Muscle of leg (tissue), 11 donors: ENCODE data around the gene TEX35. TPM values are rescaled to one million over a fixed set of nuclear protein-coding genes. Genes with fewer than 3 reads are reported as not detected.
A peak's percentile ranks its signal among the peaks of the same experiment; 100 is the strongest.

Experiments used
- DNase-seq: peaks from one replicate; pipeline ENCODE4 v3.0.0; 2013
- H3K27ac ChIP-seq: one replicate; pipeline ENCODE4 v1.5.1; 2013; ENCODE audit warnings: mild to moderate bottlenecking, low read length, control low read depth
- H3K27me3 ChIP-seq: one replicate; pipeline ENCODE4 v1.6.1; 2013; ENCODE audit warnings: low read length; ENCODE audit not compliant: control insufficient read depth, insufficient read depth
- H3K36me3 ChIP-seq: one replicate; pipeline ENCODE4 v1.6.1; 2013; ENCODE audit warnings: low read length; ENCODE audit not compliant: control insufficient read depth, insufficient read depth
- H3K4me1 ChIP-seq: one replicate; pipeline ENCODE4 v1.6.1; 2013; ENCODE audit warnings: low read length; ENCODE audit not compliant: control insufficient read depth, insufficient read depth
- H3K4me3 ChIP-seq: one replicate; pipeline ENCODE4 v1.5.1; 2013; ENCODE audit warnings: low read length, control low read depth
- H3K9me3 ChIP-seq: replicated peaks from 2 replicates; pipeline ENCODE4 v1.6.1; 2013; ENCODE audit warnings: low read depth, low read length; ENCODE audit not compliant: control insufficient read depth
- WGBS: methylation state at CpG from one replicate; pipeline ENCODE4 v1.1.5; 2013; ENCODE audit warnings: missing lambda C conversion rate; ENCODE audit not compliant: insufficient coverage; 5-methylcytosine and 5-hydroxymethylcytosine counted together
- polyA plus RNA-seq, 8 donors: library from polyadenylated mRNA; unstranded; fragments of 120-200 nt; gene quantifications; one replicate each; pipeline versions ENCODE4 v1.2.1 to v1.2.3, GENCODE V29; 2013; ENCODE audit warnings: inconsistent platforms in 1 of 8, low replicate concordance in 1 of 8; ENCODE audit not compliant: insufficient read length in 8 of 8, insufficient read depth in 1 of 8
- total RNA-seq: library from RNA; stranded (reverse); fragments of 120-200 nt; gene quantifications from one replicate; pipeline ENCODE4 v1.2.4, GENCODE V29; 2013

Gene TEX35
- total and polyA plus RNA-seq, 9 donors, result 0.13 to 0.18 TPM; not detected in 7

- peaks cover 9% of the 10 kb centered on the region for H3K4me1 ChIP-seq
- DNase-seq, result no peak
- no peaks in the 10 kb centered on the region for H3K27me3 ChIP-seq
- H3K27ac ChIP-seq, result no peak overlapping the region
- WGBS, result 94% methylated on average over 3 of the region's 3 CpGs
- no peak overlapping the region for H3K4me3 ChIP-seq
- H3K9me3 ChIP-seq, result no peaks in the 10 kb centered on the region
- H3K36me3 ChIP-seq, result no peaks in the 10 kb centered on the region
Measured at GRCh38 chr1:178530502-178530901, 17.6 kb downstream of the TEX35 start.

- Histone ChIP-seq H3K36me3 (no peaks in the 10 kb centered on the region), H3K9me3 (no peaks in the 10 kb centered on the region), H3K27ac (no peak overlapping the region), H3K27me3 (no peaks in the 10 kb centered on the region), H3K4me3 (no peak overlapping the region), H3K4me1 (peaks cover 17% of the 10 kb centered on the region)
- WGBS, result 38% methylated on average over 7 of the region's 10 CpGs
- no peak for DNase-seq
Measured at GRCh38 chr1:178531887-178532286, 19.0 kb downstream of the TEX35 start.

- no peaks in the 10 kb centered on the region for H3K36me3 ChIP-seq
- H3K27ac ChIP-seq, result no peak overlapping the region
- no peak overlapping the region for H3K4me3 ChIP-seq
- 10% methylated on average over 11 of the region's 13 CpGs for WGBS
- no peaks in the 10 kb centered on the region for H3K27me3 ChIP-seq
- H3K4me1 ChIP-seq, result peaks cover 22% of the 10 kb centered on the region
- DNase-seq, result peak; percentile 83
- H3K9me3 ChIP-seq, result no peaks in the 10 kb centered on the region
Measured at GRCh38 chr1:178532392-178532791, 19.5 kb downstream of the TEX35 start.

DNA sequence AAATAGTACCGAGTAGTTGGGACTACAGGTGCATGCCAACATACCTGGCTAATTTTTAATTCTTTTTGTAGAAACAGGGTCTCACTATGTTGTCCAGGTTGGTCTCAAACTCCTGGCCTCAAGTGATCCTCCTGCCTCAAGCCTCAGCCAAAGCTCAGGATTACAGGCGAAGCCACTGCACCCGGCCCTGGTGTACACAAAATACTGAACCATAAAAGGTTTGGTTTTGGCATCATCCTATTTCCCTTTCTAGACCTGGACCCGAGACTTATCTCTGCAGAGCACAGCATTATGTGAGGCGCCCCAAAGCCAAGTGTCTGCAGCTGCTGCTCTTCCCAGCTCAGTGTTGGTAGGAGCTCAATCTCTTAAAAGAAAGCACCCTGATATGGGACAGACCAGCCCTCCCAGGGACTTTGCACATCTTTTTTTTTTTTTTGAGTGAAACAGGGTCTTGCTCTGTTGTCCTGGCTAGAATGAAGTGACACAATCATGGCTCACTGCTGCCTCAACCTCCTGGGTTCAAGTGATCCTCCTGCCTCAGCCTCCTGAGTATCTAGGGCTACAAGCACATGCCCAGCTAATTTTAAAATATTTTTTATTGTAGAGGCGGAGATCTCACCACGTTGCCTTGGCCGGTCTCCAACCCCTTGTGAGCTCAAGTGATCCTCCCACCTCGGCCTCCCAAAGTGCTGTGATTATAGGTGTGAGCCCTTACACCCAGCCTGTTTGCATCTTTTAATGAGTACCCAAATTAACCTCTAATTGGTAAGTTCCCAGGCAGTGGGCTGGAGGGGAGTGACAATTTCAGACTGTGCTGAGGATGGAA is 20.4 kb downstream of the TEX35 start:
- Histone ChIP-seq H3K4me1 (peaks cover 31% of the 10 kb centered on the region), H3K36me3 (no peaks in the 10 kb centered on the region), H3K27ac (no peak overlapping the region), H3K27me3 (no peaks in the 10 kb centered on the region), H3K4me3 (no peak overlapping the region), H3K9me3 (no peaks in the 10 kb centered on the region)
- WGBS, result 74% methylated on average over 4 of the region's 9 CpGs
- no peak for DNase-seq

DNA sequence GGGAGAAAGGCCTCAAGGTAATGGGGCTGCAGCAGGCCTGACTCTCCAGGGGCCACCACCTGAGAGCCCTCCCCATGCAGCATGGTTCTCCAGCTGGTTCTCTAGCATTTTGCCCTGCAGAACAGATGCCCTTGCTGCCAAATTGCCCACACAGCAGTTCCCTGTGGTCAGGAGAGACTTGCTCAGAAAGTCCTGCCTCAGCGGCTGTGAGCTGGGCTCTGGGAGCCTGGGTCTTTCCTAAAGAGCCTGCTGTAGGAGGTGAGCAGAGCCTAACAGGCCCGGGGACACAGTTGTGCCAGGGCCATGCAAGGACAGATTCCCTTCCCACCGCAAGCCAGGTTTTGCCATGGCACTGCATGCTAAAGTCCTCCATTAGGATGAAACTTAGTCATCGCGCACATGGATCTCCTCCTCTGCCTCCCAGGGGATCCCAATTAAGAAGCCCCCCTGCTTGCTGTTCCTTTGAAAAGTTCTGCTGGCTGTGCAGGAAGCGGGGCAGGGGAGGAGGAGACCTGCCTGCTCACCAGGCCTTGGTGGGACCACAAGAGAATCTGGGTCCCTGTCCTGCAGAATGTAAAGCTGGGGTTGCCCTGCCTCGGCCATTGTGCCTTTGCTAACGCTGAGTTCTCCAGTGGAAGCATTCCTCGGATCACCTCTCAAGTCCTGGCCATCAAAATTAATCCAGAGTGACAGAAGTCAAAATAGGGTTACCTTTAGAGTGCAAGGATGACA is 21.4 kb downstream of the TEX35 start:
- no peak for DNase-seq
- Histone ChIP-seq H3K4me1 (peaks cover 40% of the 10 kb centered on the region), H3K36me3 (no peaks in the 10 kb centered on the region), H3K4me3 (no peak overlapping the region), H3K27ac (no peak overlapping the region), H3K27me3 (no peaks in the 10 kb centered on the region), H3K9me3 (no peaks in the 10 kb centered on the region)
- WGBS, result 96% methylated on average over 6 of the region's 9 CpGs

DNA sequence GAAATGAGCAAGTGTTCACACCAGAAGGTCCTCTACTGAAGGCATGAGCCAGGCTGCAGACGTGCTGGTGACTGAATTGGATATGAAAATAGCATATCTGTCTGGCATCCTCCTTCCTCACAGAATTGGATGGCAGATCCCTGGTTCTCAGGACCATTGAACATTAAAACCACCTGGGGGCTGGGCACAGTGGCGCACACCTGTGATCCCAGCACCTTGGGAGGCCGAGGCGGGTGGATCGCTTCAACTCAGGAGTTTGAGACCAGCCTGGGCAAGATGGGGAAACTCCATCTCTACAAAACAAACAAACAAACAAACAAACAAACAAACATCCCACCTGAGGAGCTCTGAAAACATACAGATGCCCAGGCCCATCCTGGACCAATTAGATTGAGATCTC is 23.4 kb downstream of the TEX35 start:
- no peak for DNase-seq
- peak overlapping the region; percentile 67 for H3K27ac ChIP-seq
- no peaks in the 10 kb centered on the region for H3K36me3 ChIP-seq
- WGBS, result 100% methylated on average over 3 of the region's 5 CpGs
- no peak overlapping the region for H3K4me3 ChIP-seq
- H3K9me3 ChIP-seq, result no peaks in the 10 kb centered on the region
- H3K4me1 ChIP-seq, result peaks cover 40% of the 10 kb centered on the region
- no peaks in the 10 kb centered on the region for H3K27me3 ChIP-seq

DNA sequence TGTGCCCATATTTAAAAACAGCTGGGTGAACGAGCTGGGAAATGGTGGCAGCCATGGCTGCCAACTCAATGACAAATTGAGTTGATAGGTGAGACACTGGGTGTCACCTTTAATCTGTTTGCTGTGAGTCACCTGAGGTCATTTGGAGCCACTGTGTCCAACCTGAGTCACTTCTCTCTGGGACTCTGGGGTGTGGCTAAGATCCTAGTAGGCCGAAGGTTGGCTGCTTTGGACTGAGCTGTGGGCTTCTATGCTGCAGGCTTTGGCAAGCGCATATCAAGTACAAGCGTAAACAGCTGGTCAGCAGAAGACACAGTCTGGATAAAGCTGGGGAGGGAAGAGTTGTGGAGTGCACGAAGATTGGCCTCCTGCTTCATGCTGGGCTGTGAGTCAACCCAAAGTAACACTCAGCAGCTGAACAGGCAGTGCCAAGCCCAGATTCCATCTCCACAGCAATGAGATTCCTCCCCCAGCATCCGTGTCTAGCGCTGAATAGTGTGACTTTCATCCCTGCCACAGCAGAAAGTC is 24.0 kb downstream of the TEX35 start:
- H3K36me3 ChIP-seq, result no peaks in the 10 kb centered on the region
- H3K27me3 ChIP-seq, result no peaks in the 10 kb centered on the region
- H3K4me3 ChIP-seq, result no peak overlapping the region
- 46% methylated on average over 3 of the region's 7 CpGs for WGBS
- peak; percentile 91 for DNase-seq
- peaks cover 44% of the 10 kb centered on the region for H3K4me1 ChIP-seq
- no peaks in the 10 kb centered on the region for H3K9me3 ChIP-seq
- peak overlapping the region; percentile 67 for H3K27ac ChIP-seq

DNA sequence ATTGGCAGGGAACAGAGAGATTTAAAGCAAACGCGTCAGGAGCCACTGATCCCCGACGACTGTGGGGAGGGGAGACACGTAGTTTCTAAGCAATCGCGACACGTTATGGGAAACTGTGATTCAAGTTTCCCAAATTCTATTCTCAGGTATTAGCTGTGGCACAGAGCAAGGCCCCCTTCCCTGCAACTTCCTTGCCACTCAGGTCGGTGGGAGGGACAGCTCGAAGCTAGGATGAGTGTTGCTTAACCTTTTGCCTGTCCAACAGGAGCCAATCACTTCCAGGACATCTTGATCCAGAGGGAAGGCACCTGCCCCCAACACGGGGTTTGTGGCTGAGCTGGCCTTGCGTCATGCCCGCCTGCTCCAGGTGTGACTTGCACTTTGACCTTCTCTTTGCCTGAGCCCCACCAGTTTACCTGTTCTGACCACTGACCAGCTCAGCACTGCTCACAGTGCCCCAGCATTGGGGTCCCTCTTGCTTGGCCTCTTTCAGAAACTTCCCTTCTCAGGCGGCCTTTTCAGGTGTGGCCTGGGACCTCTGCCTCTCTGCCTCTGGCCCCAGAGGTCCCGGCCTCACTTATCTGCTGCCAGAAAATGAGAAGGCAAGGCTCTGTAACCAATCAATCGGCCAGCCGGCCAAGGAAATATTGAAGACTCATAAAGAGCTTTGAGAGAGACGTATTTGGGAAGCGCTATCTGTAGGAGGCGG is 24.6 kb downstream of the TEX35 start:
- peaks cover 42% of the 10 kb centered on the region for H3K4me1 ChIP-seq
- no peaks in the 10 kb centered on the region for H3K36me3 ChIP-seq
- H3K4me3 ChIP-seq, result no peak overlapping the region
- peak overlapping the region; percentile 60 for H3K27ac ChIP-seq
- H3K9me3 ChIP-seq, result no peaks in the 10 kb centered on the region
- H3K27me3 ChIP-seq, result no peaks in the 10 kb centered on the region
- 66% methylated on average over 19 of the region's 20 CpGs for WGBS
- DNase-seq, result no peak

GRCh38 chr1:178538192-178538916 is 25.4 kb downstream of the TEX35 start:
- DNase-seq, result peak; percentile 43
- Histone ChIP-seq H3K9me3 (no peaks in the 10 kb centered on the region), H3K27me3 (no peaks in the 10 kb centered on the region), H3K4me3 (no peak overlapping the region), H3K27ac (peak overlapping the region; percentile 56), H3K36me3 (no peaks in the 10 kb centered on the region), H3K4me1 (peaks cover 44% of the 10 kb centered on the region)
- WGBS, result no CpG with 5 or more reads among the region's 9 CpGs
